ENCODE results near the gene CFAP299. TPM values are rescaled to one million over a fixed set of nuclear protein-coding genes. Genes with fewer than 3 reads are reported as not detected.

Gene CFAP299
- total and polyA plus RNA-seq, 2 donors from 2014 or later: 1.1 TPM; not detected in 1

GRCh38 chr4:80367737-80368136 is 32.2 kb downstream of the CFAP299 start:
- FAIRE-seq: no peak
- Histone ChIP-seq H3K4me3 (ENCODE audit: low read length in 3 of 3) (no peak overlapping the region), H3K9me3 (ENCODE audit: control insufficient read depth in 2 of 3, insufficient read depth in 1 of 3, low read length in 3 of 3) (no peaks in the 10 kb centered on the region), H3K36me3 (ENCODE audit: control insufficient read depth in 2 of 3, insufficient read depth in 3 of 3, low read length in 3 of 3) (no peaks in the 10 kb centered on the region), H3K27ac (ENCODE audit: low read depth in 2 of 2, low read length in 2 of 2) (no peak overlapping the region), H3K27me3 (ENCODE audit: control insufficient read depth, insufficient read depth, low read length) (no peaks in the 10 kb centered on the region), H3K9ac (ENCODE audit: low read length in 3 of 3) (no peak overlapping the region), H3K4me1 (ENCODE audit: control insufficient read depth in 2 of 3, insufficient read depth in 2 of 3, low read depth in 1 of 3, low read length in 3 of 3) (no peaks in the 10 kb centered on the region)
- DNase-seq: no peak
- intact Hi-C loops (cut with DNase I): no loop called here
- TF ChIP-seq CTCF (IDR thresholded peaks at IDR 0.05; ENCODE audit: borderline replicate concordance, extremely low read depth, insufficient read depth): no peak

- H3K4me1 ChIP-seq (ENCODE audit: control insufficient read depth in 2 of 3, insufficient read depth in 2 of 3, low read depth in 1 of 3, low read length in 3 of 3): no peaks in the 10 kb centered on the region
- H3K36me3 ChIP-seq (ENCODE audit: control insufficient read depth in 2 of 3, insufficient read depth in 3 of 3, low read length in 3 of 3): no peaks in the 10 kb centered on the region
- no peak overlapping the region for H3K4me3 ChIP-seq (ENCODE audit: low read length in 3 of 3)
- no peaks in the 10 kb centered on the region for H3K9me3 ChIP-seq (ENCODE audit: control insufficient read depth in 2 of 3, insufficient read depth in 1 of 3, low read length in 3 of 3)
- TF ChIP-seq CTCF (IDR thresholded peaks at IDR 0.05; ENCODE audit: borderline replicate concordance, extremely low read depth, insufficient read depth): no peak
- no peak overlapping the region for H3K9ac ChIP-seq (ENCODE audit: low read length in 3 of 3)
- no peaks in the 10 kb centered on the region for H3K27me3 ChIP-seq (ENCODE audit: control insufficient read depth, insufficient read depth, low read length)
- intact Hi-C loops (cut with DNase I): no loop called here
- DNase-seq (no peak), FAIRE-seq (no peak)
- H3K27ac ChIP-seq (ENCODE audit: low read depth in 2 of 2, low read length in 2 of 2): no peak overlapping the region
Observed at GRCh38 chr4:80370635-80371034, 35.1 kb downstream of the CFAP299 start.

- FAIRE-seq (no peak), DNase-seq (no peak)
- no peak for TF ChIP-seq CTCF (IDR thresholded peaks at IDR 0.05; ENCODE audit: borderline replicate concordance, extremely low read depth, insufficient read depth)
Observed at GRCh38 chr4:80371046-80371445, 35.5 kb downstream of the CFAP299 start.

GRCh38 chr4:80374180-80374579 is 38.6 kb downstream of the CFAP299 start:
- FAIRE-seq: no peak
- Histone ChIP-seq H3K9ac (ENCODE audit: low read length in 3 of 3) (no peak overlapping the region), H3K4me3 (ENCODE audit: low read length in 3 of 3) (no peak overlapping the region), H3K9me3 (ENCODE audit: control insufficient read depth in 2 of 3, insufficient read depth in 1 of 3, low read length in 3 of 3) (no peaks in the 10 kb centered on the region), H3K4me1 (ENCODE audit: control insufficient read depth in 2 of 3, insufficient read depth in 2 of 3, low read depth in 1 of 3, low read length in 3 of 3) (no peaks in the 10 kb centered on the region), H3K27ac (ENCODE audit: low read depth in 2 of 2, low read length in 2 of 2) (no peak overlapping the region), H3K27me3 (ENCODE audit: control insufficient read depth, insufficient read depth, low read length) (no peaks in the 10 kb centered on the region), H3K36me3 (ENCODE audit: control insufficient read depth in 2 of 3, insufficient read depth in 3 of 3, low read length in 3 of 3) (no peaks in the 10 kb centered on the region)
- DNase-seq: no peak
- TF ChIP-seq CTCF (IDR thresholded peaks at IDR 0.05; ENCODE audit: borderline replicate concordance, extremely low read depth, insufficient read depth): no peak
- intact Hi-C loops (cut with DNase I): no loop called here

More at GRCh38 chr4:80371046-80371445, 35.5 kb downstream of the CFAP299 start:
- intact Hi-C loops (cut with DNase I): no loop called here
- no peaks in the 10 kb centered on the region for H3K36me3 ChIP-seq (ENCODE audit: control insufficient read depth in 2 of 3, insufficient read depth in 3 of 3, low read length in 3 of 3)
- no peak overlapping the region for H3K27ac ChIP-seq (ENCODE audit: low read depth in 2 of 2, low read length in 2 of 2)
- no peak overlapping the region for H3K9ac ChIP-seq (ENCODE audit: low read length in 3 of 3)
- no peaks in the 10 kb centered on the region for H3K9me3 ChIP-seq (ENCODE audit: control insufficient read depth in 2 of 3, insufficient read depth in 1 of 3, low read length in 3 of 3)
- no peaks in the 10 kb centered on the region for H3K4me1 ChIP-seq (ENCODE audit: control insufficient read depth in 2 of 3, insufficient read depth in 2 of 3, low read depth in 1 of 3, low read length in 3 of 3)
- no peaks in the 10 kb centered on the region for H3K27me3 ChIP-seq (ENCODE audit: control insufficient read depth, insufficient read depth, low read length)
- no peak overlapping the region for H3K4me3 ChIP-seq (ENCODE audit: low read length in 3 of 3)

Data from kidney (tissue), 14 donors.